ENCODE results near the gene PCDHB16. TPM values are rescaled to one million over a fixed set of nuclear protein-coding genes. Genes with fewer than 3 reads are reported as not detected.
"Not testable (repeated sequence)": the region's sequence is repeated elsewhere in the genome, so short reads cannot be mapped to it uniquely, and the experiment has no call there.

The PCDHB16 gene
- total RNA-seq, 3 donors from 2014 or later, result not detected

- not testable (repeated sequence) for ATAC-seq; H3K4me1 Mint-ChIP-seq (ENCODE audit: low read depth); H3K4me3 Mint-ChIP-seq; H3K36me3 Mint-ChIP-seq (ENCODE audit: insufficient read depth); DNase-seq; H3K9me3 Mint-ChIP-seq
- peaks cover 25% of the 10 kb centered on the region for H3K27me3 Mint-ChIP-seq (ENCODE audit: low read depth)
Measured at GRCh38 chr5:141174291-141175104, 7.7 kb upstream of the PCDHB16 start.

- H3K4me3 Mint-ChIP-seq, result no peak overlapping the region
Measured at GRCh38 chr5:141175933-141176332, 6.3 kb upstream of the PCDHB16 start.

GRCh38 chr5:141177577-141178191, 4.5 kb upstream of the PCDHB16 start, which contains the start of gene PCDHB8:
Gene PCDHB8, plus strand, starts transcription at chr5:141177790. Its CDS starts 245 bp downstream, at chr5:141178035.
- H3K4me1 Mint-ChIP-seq (ENCODE audit: low read depth); ATAC-seq; H3K9me3 Mint-ChIP-seq; H3K36me3 Mint-ChIP-seq (ENCODE audit: insufficient read depth); H3K4me3 Mint-ChIP-seq; DNase-seq: not testable (repeated sequence)
- peaks cover 32% of the 10 kb centered on the region for H3K27me3 Mint-ChIP-seq (ENCODE audit: low read depth)

More at GRCh38 chr5:141175933-141176332, 6.3 kb upstream of the PCDHB16 start:
- no peaks in the 10 kb centered on the region for H3K36me3 Mint-ChIP-seq (ENCODE audit: insufficient read depth)
- no peak for ATAC-seq
- H3K27me3 Mint-ChIP-seq (ENCODE audit: low read depth), result peaks cover 24% of the 10 kb centered on the region
- H3K9me3 Mint-ChIP-seq, result peaks cover 5% of the 10 kb centered on the region
- DNase-seq, result no peak
- peaks cover 4% of the 10 kb centered on the region for H3K4me1 Mint-ChIP-seq (ENCODE audit: low read depth)

- not testable (repeated sequence) for DNase-seq; ATAC-seq; H3K4me3 Mint-ChIP-seq; H3K36me3 Mint-ChIP-seq (ENCODE audit: insufficient read depth); H3K9me3 Mint-ChIP-seq; H3K4me1 Mint-ChIP-seq (ENCODE audit: low read depth)
- peaks cover 31% of the 10 kb centered on the region for H3K27me3 Mint-ChIP-seq (ENCODE audit: low read depth)
Measured at GRCh38 chr5:141179371-141179770, 2.8 kb upstream of the PCDHB16 start.

- Mint-ChIP-seq H3K27me3 (ENCODE audit: low read depth) (peaks cover 36% of the 10 kb centered on the region), H3K9me3 (peaks cover 13% of the 10 kb centered on the region)
- not testable (repeated sequence) for H3K4me1 Mint-ChIP-seq (ENCODE audit: low read depth); H3K36me3 Mint-ChIP-seq (ENCODE audit: insufficient read depth); DNase-seq; H3K4me3 Mint-ChIP-seq; ATAC-seq
Measured at GRCh38 chr5:141179876-141180275, 2.3 kb upstream of the PCDHB16 start.

GRCh38 chr5:141180313-141180712, 1.9 kb upstream of the PCDHB16 start:
- no peak for DNase-seq
- H3K4me3 Mint-ChIP-seq, result no peak overlapping the region
- no peak for ATAC-seq
- H3K36me3 Mint-ChIP-seq (ENCODE audit: insufficient read depth), result no peaks in the 10 kb centered on the region
- peaks cover 16% of the 10 kb centered on the region for H3K9me3 Mint-ChIP-seq
- peaks cover 40% of the 10 kb centered on the region for H3K27me3 Mint-ChIP-seq (ENCODE audit: low read depth)
- no peaks in the 10 kb centered on the region for H3K4me1 Mint-ChIP-seq (ENCODE audit: low read depth)

GRCh38 chr5:141184117-141184855, 2.1 kb downstream of the PCDHB16 start:
- H3K36me3 Mint-ChIP-seq (ENCODE audit: insufficient read depth); ATAC-seq; H3K4me1 Mint-ChIP-seq (ENCODE audit: low read depth); DNase-seq; H3K4me3 Mint-ChIP-seq: not testable (repeated sequence)
- peaks cover 19% of the 10 kb centered on the region for H3K9me3 Mint-ChIP-seq
- H3K27me3 Mint-ChIP-seq (ENCODE audit: low read depth), result peaks cover 63% of the 10 kb centered on the region

GRCh38 chr5:141186897-141187512, 4.8 kb downstream of the PCDHB16 start, which contains the start of gene PCDHB9:
Gene PCDHB9, plus strand, starts transcription at chr5:141187161. Its CDS starts 158 bp downstream, at chr5:141187319.
- peaks cover 2% of the 10 kb centered on the region for H3K36me3 Mint-ChIP-seq (ENCODE audit: insufficient read depth)
- H3K27me3 Mint-ChIP-seq (ENCODE audit: low read depth), result peaks cover 72% of the 10 kb centered on the region
- H3K4me3 Mint-ChIP-seq, result peak within 1 kb of the TSS; percentile 45
- peaks cover 3% of the 10 kb centered on the region for H3K4me1 Mint-ChIP-seq (ENCODE audit: low read depth)
- peaks cover 19% of the 10 kb centered on the region for H3K9me3 Mint-ChIP-seq
- ATAC-seq (no peak), DNase-seq (no peak)

GRCh38 chr5:141188682-141189081, 6.5 kb downstream of the PCDHB16 start:
- not testable (repeated sequence) for H3K36me3 Mint-ChIP-seq (ENCODE audit: insufficient read depth); H3K4me3 Mint-ChIP-seq
- peaks cover 62% of the 10 kb centered on the region for H3K27me3 Mint-ChIP-seq (ENCODE audit: low read depth)

GRCh38 chr5:141189131-141189530, 6.9 kb downstream of the PCDHB16 start:
- not testable (repeated sequence) for H3K36me3 Mint-ChIP-seq (ENCODE audit: insufficient read depth)

More at GRCh38 chr5:141188682-141189081, 6.5 kb downstream of the PCDHB16 start:
- not testable (repeated sequence) for ATAC-seq; H3K4me1 Mint-ChIP-seq (ENCODE audit: low read depth); DNase-seq
- H3K9me3 Mint-ChIP-seq, result peaks cover 10% of the 10 kb centered on the region

GRCh38 chr5:141192110-141192725, 10.0 kb downstream of the PCDHB16 start, which contains the start of gene PCDHB10:
Gene PCDHB10, plus strand, starts transcription at chr5:141192353. Its CDS starts 200 bp downstream, at chr5:141192553.
- DNase-seq, result no peak
- no peak within 1 kb of the TSS for H3K4me3 Mint-ChIP-seq
- peaks cover 3% of the 10 kb centered on the region for H3K36me3 Mint-ChIP-seq (ENCODE audit: insufficient read depth)
- no peaks in the 10 kb centered on the region for H3K4me1 Mint-ChIP-seq (ENCODE audit: low read depth)
- H3K9me3 Mint-ChIP-seq, result peaks cover 21% of the 10 kb centered on the region
- H3K27me3 Mint-ChIP-seq (ENCODE audit: low read depth), result peaks cover 44% of the 10 kb centered on the region
- ATAC-seq, result no peak

More at GRCh38 chr5:141189131-141189530, 6.9 kb downstream of the PCDHB16 start:
- not testable (repeated sequence) for DNase-seq; H3K4me3 Mint-ChIP-seq; H3K4me1 Mint-ChIP-seq (ENCODE audit: low read depth); ATAC-seq
- Mint-ChIP-seq H3K9me3 (peaks cover 10% of the 10 kb centered on the region), H3K27me3 (ENCODE audit: low read depth) (peaks cover 61% of the 10 kb centered on the region)

GRCh38 chr5:141194332-141194731, 12.1 kb downstream of the PCDHB16 start:
- Mint-ChIP-seq H3K27me3 (ENCODE audit: low read depth) (peaks cover 45% of the 10 kb centered on the region), H3K9me3 (peaks cover 36% of the 10 kb centered on the region)
- H3K4me3 Mint-ChIP-seq; DNase-seq; ATAC-seq; H3K4me1 Mint-ChIP-seq (ENCODE audit: low read depth); H3K36me3 Mint-ChIP-seq (ENCODE audit: insufficient read depth): not testable (repeated sequence)

- DNase-seq (no peak), ATAC-seq (no peak)
- Mint-ChIP-seq H3K4me3 (no peak overlapping the region), H3K27me3 (ENCODE audit: low read depth) (peaks cover 48% of the 10 kb centered on the region), H3K36me3 (ENCODE audit: insufficient read depth) (peaks cover 1% of the 10 kb centered on the region), H3K4me1 (ENCODE audit: low read depth) (no peaks in the 10 kb centered on the region), H3K9me3 (peaks cover 45% of the 10 kb centered on the region)
Measured at GRCh38 chr5:141196363-141196762, 14.2 kb downstream of the PCDHB16 start.

Data from activated T-cell treated with anti-CD3 and anti-CD28 coated beads, Interleukin-2, amount 50 U/mL, for 4 hours (primary cell).